Choroid plexus epithelial cell (primary cell): Measurements from ENCODE around the gene SH3D19.
A peak's percentile ranks its signal among the peaks of the same experiment; 100 is the strongest.

Source experiments
- DNase-seq: peaks from one replicate; pipeline ENCODE4 v3.0.0-alpha.2; 2010; ENCODE audit warnings: low read depth
- H3K4me3 ChIP-seq: 2 replicates; pipeline ENCODE4 v1.5.1; 2011; ENCODE audit warnings: low read depth, mild to moderate bottlenecking, control low read depth, low read length, moderate library complexity
- TF ChIP-seq, protein P1 (sequence below): conservative IDR thresholded peaks from 2 replicates; pipeline ENCODE4 v1.5.1; 2011; ENCODE audit warnings: low read depth, mild to moderate bottlenecking, control low read depth, inconsistent platforms, low read length, moderate library complexity

SH3D19 gene, protein sequence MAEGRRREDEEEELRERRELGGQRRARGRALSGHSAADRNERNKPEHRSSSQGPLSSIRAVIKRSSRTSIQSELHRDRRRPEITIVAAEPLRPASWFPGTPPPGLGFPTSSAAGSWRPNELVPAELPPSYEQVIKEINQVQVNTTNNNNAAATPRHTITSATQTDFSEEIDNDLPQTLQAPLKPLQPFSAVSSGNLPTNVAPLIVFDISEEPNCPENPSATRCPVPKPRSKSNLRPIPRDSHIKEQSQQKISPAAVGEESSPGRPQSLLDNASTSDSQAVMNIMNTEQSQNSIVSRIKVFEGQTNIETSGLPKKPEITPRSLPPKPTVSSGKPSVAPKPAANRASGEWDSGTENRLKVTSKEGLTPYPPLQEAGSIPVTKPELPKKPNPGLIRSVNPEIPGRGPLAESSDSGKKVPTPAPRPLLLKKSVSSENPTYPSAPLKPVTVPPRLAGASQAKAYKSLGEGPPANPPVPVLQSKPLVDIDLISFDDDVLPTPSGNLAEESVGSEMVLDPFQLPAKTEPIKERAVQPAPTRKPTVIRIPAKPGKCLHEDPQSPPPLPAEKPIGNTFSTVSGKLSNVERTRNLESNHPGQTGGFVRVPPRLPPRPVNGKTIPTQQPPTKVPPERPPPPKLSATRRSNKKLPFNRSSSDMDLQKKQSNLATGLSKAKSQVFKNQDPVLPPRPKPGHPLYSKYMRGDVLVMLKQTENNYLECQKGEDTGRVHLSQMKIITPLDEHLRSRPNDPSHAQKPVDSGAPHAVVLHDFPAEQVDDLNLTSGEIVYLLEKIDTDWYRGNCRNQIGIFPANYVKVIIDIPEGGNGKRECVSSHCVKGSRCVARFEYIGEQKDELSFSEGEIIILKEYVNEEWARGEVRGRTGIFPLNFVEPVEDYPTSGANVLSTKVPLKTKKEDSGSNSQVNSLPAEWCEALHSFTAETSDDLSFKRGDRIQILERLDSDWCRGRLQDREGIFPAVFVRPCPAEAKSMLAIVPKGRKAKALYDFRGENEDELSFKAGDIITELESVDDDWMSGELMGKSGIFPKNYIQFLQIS

DNA sequence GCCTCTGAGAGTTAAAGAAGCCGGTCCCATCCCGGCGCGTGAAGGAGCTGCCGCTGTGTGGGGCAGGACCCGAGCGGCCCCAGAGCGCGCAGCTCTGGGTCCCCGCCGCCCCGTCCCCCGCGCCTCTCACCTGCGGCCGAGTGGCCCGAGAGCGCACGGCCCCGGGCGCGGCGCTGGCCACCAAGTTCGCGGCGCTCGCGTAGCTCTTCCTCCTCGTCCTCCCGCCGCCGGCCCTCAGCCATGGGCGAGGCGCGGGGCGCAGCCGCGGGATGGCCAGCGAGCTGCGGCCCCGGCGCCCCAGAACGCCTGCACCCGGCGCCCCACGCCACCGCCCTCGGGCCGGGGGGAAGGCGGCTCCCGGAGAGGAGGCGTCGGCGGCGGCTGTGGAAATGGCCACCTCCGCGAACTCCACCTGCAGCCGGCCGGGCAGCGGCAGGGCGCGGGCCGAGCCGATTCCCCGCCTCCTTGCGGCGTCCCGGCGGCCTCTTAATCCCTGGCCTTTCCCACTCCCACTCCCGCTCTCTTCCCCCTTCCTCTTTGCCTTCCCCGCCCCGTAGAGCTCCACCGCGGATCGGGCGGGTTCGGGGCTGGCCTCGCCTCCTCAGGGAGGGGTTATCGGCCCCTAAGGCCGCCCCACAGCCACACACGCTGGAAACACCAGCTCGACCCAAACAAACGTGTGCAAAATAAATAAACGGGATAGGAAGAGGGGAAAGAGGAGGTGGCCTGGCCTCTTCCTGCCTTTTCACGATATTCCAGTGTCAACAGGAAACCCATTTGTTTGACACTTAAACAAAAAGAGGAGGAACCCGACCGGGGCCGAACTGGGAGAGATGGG, at the start of gene SH3D19:
Gene SH3D19 (minus strand): TSS at position 495 of the 838 bp plus-strand sequence. CDS start 253 bp downstream, at position 242.
- H3K4me3 ChIP-seq, result peak within 1 kb of the TSS; percentile 76
- peak; percentile 34 for DNase-seq
- TF ChIP-seq, protein P1, sequence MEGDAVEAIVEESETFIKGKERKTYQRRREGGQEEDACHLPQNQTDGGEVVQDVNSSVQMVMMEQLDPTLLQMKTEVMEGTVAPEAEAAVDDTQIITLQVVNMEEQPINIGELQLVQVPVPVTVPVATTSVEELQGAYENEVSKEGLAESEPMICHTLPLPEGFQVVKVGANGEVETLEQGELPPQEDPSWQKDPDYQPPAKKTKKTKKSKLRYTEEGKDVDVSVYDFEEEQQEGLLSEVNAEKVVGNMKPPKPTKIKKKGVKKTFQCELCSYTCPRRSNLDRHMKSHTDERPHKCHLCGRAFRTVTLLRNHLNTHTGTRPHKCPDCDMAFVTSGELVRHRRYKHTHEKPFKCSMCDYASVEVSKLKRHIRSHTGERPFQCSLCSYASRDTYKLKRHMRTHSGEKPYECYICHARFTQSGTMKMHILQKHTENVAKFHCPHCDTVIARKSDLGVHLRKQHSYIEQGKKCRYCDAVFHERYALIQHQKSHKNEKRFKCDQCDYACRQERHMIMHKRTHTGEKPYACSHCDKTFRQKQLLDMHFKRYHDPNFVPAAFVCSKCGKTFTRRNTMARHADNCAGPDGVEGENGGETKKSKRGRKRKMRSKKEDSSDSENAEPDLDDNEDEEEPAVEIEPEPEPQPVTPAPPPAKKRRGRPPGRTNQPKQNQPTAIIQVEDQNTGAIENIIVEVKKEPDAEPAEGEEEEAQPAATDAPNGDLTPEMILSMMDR, result no peak

DNA sequence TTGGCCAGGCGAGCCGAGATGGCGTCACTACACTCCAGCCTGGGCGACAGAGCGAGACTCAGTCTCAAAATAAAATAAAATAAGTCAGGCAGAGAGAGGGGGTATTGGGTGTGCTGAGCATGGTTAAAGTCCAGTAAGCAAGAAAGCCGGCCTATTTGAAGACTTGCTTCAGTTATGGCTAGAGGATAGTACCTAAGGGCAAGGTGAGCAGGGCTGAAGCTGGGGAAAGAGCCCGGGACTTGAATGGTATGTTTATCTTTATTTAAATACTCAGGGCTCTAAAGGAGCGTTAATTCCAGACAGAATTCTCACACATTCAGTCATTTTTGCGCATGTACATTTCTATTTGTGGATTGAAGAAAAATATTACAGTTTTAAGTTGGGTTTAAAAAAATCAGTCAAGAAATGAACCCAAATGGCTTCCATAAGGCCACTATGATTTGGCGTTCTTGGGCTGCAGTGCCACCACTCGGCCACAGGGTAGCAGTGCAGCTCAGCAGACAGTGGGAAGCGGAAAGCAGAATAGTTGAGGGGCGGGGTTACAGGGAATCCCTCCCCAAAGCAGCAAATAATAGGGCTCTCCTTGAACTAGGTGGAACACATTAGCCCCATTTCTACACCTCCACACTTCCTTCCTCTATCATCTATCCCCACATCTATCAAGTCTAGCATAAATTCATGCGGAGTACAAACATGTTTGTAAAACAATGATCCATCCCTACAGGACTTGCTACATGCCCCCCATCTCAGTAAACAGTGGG, 37.2 kb upstream of the SH3D19 start:
- TF ChIP-seq, protein P1, result peak; percentile 100
- no peak overlapping the region for H3K4me3 ChIP-seq
- DNase-seq, result peak; percentile 94

DNA sequence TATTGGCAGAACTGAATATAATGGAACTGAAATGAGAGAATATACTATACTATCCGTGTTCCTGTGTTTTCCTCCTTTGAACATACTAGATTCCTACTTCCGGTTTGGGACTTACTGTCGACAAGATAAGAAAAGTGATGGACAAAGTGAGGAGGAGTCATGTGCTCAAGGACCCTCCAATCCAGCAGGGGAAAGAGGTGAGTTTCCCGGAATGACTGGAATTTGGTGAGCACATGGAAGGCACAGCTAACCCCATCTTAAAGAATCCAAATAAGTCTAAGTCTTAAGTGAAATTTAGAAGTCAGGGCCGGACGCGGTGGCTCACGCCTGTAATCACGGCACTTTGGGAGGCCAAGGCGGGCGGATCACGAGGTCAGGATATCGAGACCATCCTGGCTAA, 36.6 kb upstream of the SH3D19 start:
- TF ChIP-seq, protein P1, result no peak
- DNase-seq, result no peak
- H3K4me3 ChIP-seq, result no peak overlapping the region

DNA sequence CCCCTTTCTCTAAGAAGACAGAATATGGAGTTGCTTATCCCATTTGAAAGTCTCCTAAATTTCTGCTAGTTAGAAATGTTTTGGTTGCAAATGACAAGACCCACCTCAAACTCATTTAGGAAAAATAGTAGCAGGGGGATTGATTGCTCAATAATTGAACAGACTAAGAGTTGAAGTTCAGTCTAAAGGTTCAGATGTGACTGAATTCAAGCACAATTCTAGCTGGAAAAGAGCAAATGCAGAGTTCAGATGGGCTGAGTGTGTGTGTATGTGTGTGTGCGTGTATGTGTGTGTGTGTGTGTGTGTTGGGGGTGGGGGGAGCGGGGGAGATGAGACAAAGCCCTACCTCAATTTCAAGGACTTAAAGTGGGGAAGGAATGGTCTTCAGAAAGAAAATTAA, 35.7 kb upstream of the SH3D19 start:
- H3K4me3 ChIP-seq, result no peak overlapping the region
- DNase-seq, result no peak
- TF ChIP-seq, protein P1, result no peak

DNA sequence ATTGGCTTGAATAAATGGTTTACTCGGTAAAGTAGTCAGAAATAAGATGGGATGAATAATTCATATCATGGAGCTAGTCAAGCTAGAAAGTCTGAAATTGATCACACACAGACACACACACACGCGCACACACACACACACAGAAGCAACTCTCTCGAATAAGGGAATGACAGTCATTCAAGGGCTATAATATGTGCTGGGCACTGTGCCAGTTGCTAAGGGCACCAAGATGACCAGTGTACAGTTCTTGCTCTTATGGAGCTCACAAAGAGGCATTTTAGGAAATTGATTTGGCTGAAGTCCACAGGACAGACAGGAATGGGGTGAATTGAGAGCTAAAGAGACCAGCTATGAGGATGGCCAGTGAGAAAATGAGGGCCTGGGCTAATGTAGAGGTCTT, 34.2 kb upstream of the SH3D19 start:
- DNase-seq, result no peak
- no peak overlapping the region for H3K4me3 ChIP-seq
- TF ChIP-seq, protein P1, result no peak

DNA sequence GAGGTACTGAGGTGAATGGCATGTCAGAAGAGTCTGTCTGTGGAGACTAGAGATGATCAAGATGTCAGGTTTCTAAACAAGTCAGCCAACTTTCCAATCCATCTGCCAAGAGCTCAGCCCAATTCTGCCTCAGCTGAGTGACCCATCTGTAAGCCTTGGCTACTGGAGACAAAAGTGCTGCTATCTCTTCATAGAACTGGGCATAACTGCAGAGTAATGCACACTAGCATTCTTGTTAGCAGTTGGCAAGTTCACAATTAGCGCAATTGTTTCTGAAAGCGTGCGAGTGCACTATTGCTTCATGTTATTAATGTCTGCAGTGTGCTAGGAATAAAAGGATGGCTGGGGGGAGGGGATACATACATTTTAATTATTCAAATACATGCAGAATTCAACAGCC, 32.9 kb upstream of the SH3D19 start:
- H3K4me3 ChIP-seq, result no peak overlapping the region
- no peak for DNase-seq
- TF ChIP-seq, protein P1, result no peak
